GM12865 (cell line): ENCODE results near the gene MINAR1.

ENCODE experiments used
- DNase-seq: peaks from one replicate; pipeline ENCODE4 v3.0.0; 2010; ENCODE audit warnings: low read depth
- H3K4me3 ChIP-seq: 2 replicates; pipeline ENCODE4 v1.5.1; 2011; ENCODE audit warnings: mild to moderate bottlenecking, low read depth, low read length, control low read depth
- CTCF ChIP-seq: IDR thresholded peaks from 2 replicates; pipeline ENCODE4 v1.5.1; 2011; ENCODE audit warnings: low read length, control low read depth, low read depth, inconsistent platforms; ENCODE audit not compliant: insufficient read depth; ENCODE audit errors: missing control alignments

Gene MINAR1

GRCh38 chr15:79453446-79453845 is 21.3 kb downstream of the MINAR1 start:
- DNase-seq: no peak
- no peak overlapping the region for H3K4me3 ChIP-seq
- TF ChIP-seq CTCF: no peak

DNA sequence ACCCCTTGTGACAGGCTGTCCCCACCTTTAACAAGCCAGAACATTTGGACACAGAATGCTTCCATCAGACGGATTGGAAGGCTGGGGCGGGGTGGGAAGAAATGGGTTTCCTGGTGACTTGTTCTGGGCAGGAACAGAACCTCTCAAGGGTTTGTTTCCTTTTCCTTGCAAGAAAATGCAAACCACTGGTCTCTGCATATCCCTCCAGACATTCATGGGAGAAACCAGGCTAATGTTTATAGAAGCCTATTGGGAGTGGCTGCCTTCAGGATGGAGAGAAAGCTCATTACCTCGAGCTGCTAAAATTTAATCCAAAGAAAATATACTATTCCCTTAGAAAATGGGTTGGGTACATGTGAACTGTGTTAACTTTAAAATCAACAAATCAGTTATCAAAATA is 21.9 kb downstream of the MINAR1 start:
- TF ChIP-seq CTCF: no peak
- DNase-seq: no peak
- no peak overlapping the region for H3K4me3 ChIP-seq

DNA sequence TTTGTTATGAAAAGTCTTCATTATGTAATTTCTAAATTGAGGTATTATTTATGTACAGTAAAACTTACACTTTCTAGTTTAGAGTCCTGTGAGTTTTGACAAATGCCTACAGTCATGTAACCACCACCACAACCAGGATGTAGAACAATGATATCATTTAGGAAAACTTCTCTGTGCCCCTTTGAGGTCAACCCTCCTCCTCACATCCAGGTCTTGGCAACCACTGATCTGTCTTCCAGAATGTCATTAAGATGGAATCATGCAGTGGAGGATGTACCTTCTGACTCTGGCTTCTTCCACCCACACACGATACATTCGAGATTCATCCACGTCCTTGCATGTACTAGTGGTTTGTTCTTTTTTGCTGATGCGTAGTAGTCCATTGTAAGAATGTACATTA is 23.2 kb downstream of the MINAR1 start:
- H3K4me3 ChIP-seq: no peak overlapping the region
- TF ChIP-seq CTCF: no peak
- DNase-seq: no peak

GRCh38 chr15:79455943-79456342 is 23.8 kb downstream of the MINAR1 start:
- no peak for DNase-seq
- no peak overlapping the region for H3K4me3 ChIP-seq
- no peak for TF ChIP-seq CTCF

DNA sequence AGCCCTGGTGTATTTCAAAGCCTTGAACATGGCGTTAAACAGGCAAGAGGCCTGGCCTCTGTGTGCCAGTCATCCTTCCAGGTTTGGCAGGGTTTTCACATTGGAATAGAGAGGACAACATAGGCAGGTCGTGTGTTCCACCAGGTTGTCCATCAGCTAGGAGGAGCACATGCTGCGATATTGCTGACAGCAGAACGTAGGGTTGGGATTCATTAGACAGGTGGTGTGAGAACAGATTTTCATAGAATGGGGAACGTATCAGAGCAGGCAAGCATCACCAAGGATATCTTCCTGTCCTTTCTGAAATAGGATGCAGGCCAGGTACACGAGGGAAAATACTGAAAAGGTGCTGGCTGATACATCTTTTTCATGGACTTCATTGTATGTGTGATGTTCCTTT is 26.4 kb downstream of the MINAR1 start:
- no peak for TF ChIP-seq CTCF
- DNase-seq: no peak
- no peak overlapping the region for H3K4me3 ChIP-seq

DNA sequence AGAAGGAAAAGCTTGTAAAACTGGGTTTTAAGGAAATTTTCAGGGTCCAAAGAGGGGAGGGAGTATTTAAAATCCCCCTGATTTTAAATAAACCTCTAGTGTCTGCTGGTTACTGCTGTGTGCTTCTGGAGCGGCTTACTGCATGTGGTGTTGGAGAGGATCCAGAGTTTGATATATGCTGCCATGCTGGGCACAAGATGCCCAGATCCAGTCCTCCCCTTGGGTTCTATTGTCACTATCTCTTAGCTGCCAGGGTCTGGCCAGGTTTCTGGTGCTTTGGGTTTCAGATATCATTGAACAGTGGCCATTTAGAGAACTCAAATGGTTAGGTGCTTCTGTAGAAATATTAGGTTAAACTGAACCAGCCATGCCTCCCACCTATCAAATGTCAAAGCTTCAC is 27.5 kb downstream of the MINAR1 start:
- TF ChIP-seq CTCF: no peak
- no peak for DNase-seq
- H3K4me3 ChIP-seq: no peak overlapping the region

GRCh38 chr15:79463043-79463780 is 31.1 kb downstream of the MINAR1 start:
- no peak overlapping the region for H3K4me3 ChIP-seq
- DNase-seq: no peak
- no peak for TF ChIP-seq CTCF
